Ovary (tissue), 10 donors: ENCODE results near the gene RSRC2. TPM values are rescaled to one million over a fixed set of nuclear protein-coding genes. Genes with fewer than 3 reads are reported as not detected.
A peak's percentile ranks its signal among the peaks of the same experiment; 100 is the strongest.
"Not testable (repeated sequence)": the region's sequence is repeated elsewhere in the genome, so short reads cannot be mapped to it uniquely, and the experiment has no call there.

ENCODE experiments used
- DNase-seq, 5 donors: peaks; one replicate each; pipeline ENCODE4 v3.0.0-alpha.2; 2019 to 2020
- H3K27ac ChIP-seq, 2 donors: fragments of 200-600 bp; one replicate each; pipeline versions ENCODE4 v1.5.1 to v1.8.0; 2019 to 2022
- H3K27me3 ChIP-seq: fragments of 200-600 bp; one replicate; pipeline ENCODE4 v1.8.0; 2022
- H3K36me3 ChIP-seq: fragments of 200-600 bp; sonication (generic); one replicate; pipeline ENCODE4 v1.5.1; 2019
- H3K4me1 ChIP-seq: one replicate; pipeline ENCODE4 v1.8.1; 2013; ENCODE audit warnings: mild to moderate bottlenecking, moderate library complexity; ENCODE audit not compliant: insufficient read depth
- H3K4me3 ChIP-seq: fragments of 200-600 bp; sonication (generic); one replicate; pipeline ENCODE4 v1.5.1; 2017
- H3K9me3 ChIP-seq, 2 donors: fragments of 200-600 bp in 1 of 2; sonication (generic) in 1 of 2; one replicate each; pipeline versions ENCODE4 v1.5.1 to v1.8.1; 2013 to 2019; ENCODE audit warnings: mild to moderate bottlenecking in 1 of 2, moderate library complexity in 1 of 2
- EP300 ChIP-seq: sonication (generic); formaldehyde crosslinking; IDR thresholded peaks from one replicate; pipeline ENCODE4 v1.6.1; 2017; ENCODE audit warnings: antibody characterized with exemption
- POLR2A ChIP-seq: fragments of 450-650 bp; IDR thresholded peaks from one replicate; pipeline ENCODE4 v1.6.1; 2017; ENCODE audit warnings: antibody characterized with exemption, mild to moderate bottlenecking, moderate library complexity
- WGBS, 3 donors: extraction: QIAGEN DNeasy Blood & Tissue Kit in 1 of 3; methylation state at CpG; one replicate each; pipeline versions ENCODE4 v1.1.5 to v1.1.7; 2013 to 2017; 5-methylcytosine and 5-hydroxymethylcytosine counted together
- intact Hi-C, 4 donors: fragments of 100-400 bp; cut with DNase I; formaldehyde crosslinking; loops; one replicate each; pipeline versions ENCODE4 v1.11.0 to v1.15.1; 2022 to 2023
- long read RNA-seq, 3 donors: library from polyadenylated mRNA in 2 of 3; unstranded in 2 of 3; transcript quantifications; one replicate each; pipeline ENCODE4 v2.0.0 and lab custom pipeline, GENCODE V29; 2021 to 2026
- polyA plus RNA-seq, 2 donors: library from polyadenylated mRNA; stranded (reverse); fragments of 200-250 nt in 1 of 2; fragments of 350-450 nt in 1 of 2; fragmentation: Illumina TruSeq in 1 of 2; extraction: RNeasy Lipid Tissue Mini Kit (QIAGEN cat#74804) in 1 of 2; gene quantifications; one replicate each; pipeline ENCODE4 v1.2.3, GENCODE V29; 2013 to 2014
- total RNA-seq, 7 donors: library from RNA; depleted of rRNA in 2 of 7; stranded (reverse); fragments of >200 nt in 2 of 7; fragmentation: NEBNext Ultra II Directional in 3 of 7; extraction: Animal tissue kit (Norgen Biotek cat#: 25700) in 3 of 7; gene quantifications; one replicate each; pipeline versions ENCODE4 v1.1.0 to v1.2.4, GENCODE V29; 2016 to 2023
- TF ChIP-seq, protein P1 (sequence below), 3 donors: fragments of 450-650 bp in 2 of 3; fragments of 200-600 bp in 1 of 3; IDR thresholded peaks; one replicate each; pipeline versions ENCODE4 v1.5.1 to v1.8.0; 2016 to 2022; ENCODE audit warnings: antibody characterized with exemption in 3 of 3, mild to moderate bottlenecking in 1 of 3
- donor health status: DM: no; HTN: no; CAD: no; lungs with moderate emphysema.
- donor health status: DM: no; HTN: no; CAD: no.
- donor health status: Bipolar disorder and iron deficiency.
- donor health status: DM: yes; HTN: yes; CAD: no.
- donor health status: DM: no; HTN: no; CAD: no.
- donor health status: DM: yes; HTN: yes; CAD: no.

Gene RSRC2, protein sequence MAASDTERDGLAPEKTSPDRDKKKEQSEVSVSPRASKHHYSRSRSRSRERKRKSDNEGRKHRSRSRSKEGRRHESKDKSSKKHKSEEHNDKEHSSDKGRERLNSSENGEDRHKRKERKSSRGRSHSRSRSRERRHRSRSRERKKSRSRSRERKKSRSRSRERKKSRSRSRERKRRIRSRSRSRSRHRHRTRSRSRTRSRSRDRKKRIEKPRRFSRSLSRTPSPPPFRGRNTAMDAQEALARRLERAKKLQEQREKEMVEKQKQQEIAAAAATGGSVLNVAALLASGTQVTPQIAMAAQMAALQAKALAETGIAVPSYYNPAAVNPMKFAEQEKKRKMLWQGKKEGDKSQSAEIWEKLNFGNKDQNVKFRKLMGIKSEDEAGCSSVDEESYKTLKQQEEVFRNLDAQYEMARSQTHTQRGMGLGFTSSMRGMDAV
- total RNA-seq = 10 to 100 TPM; 54.1 to 74.6 (median 62.7) TPM
- polyA plus RNA-seq = 10 to 100 TPM; 62.0 to 90.7 TPM
- long read RNA-seq, donor 1, transcript RSRC2-201 (10 exons, 3,520 nt) = major isoform, 11 of 97 reads
- long read RNA-seq, donor 1, partial matches to known transcripts = 51 of 97 reads
- long read RNA-seq, donor 1, other reads (novel, unspliced or antisense) = 33 of 97 reads
- long read RNA-seq, donor 2, transcript RSRC2-201 (10 exons, 3,520 nt) = major isoform, 11 of 50 reads
- long read RNA-seq, donor 2, partial matches to known transcripts = 20 of 50 reads
- long read RNA-seq, donor 2, other reads (novel, unspliced or antisense) = 12 of 50 reads
- long read RNA-seq, donor 3, transcript RSRC2-201 (10 exons, 3,520 nt) = major isoform, 42 of 117 reads
- long read RNA-seq, donor 3, partial matches to known transcripts = 4 of 117 reads
- long read RNA-seq, donor 3, other reads (novel, unspliced or antisense) = 67 of 117 reads

DNA sequence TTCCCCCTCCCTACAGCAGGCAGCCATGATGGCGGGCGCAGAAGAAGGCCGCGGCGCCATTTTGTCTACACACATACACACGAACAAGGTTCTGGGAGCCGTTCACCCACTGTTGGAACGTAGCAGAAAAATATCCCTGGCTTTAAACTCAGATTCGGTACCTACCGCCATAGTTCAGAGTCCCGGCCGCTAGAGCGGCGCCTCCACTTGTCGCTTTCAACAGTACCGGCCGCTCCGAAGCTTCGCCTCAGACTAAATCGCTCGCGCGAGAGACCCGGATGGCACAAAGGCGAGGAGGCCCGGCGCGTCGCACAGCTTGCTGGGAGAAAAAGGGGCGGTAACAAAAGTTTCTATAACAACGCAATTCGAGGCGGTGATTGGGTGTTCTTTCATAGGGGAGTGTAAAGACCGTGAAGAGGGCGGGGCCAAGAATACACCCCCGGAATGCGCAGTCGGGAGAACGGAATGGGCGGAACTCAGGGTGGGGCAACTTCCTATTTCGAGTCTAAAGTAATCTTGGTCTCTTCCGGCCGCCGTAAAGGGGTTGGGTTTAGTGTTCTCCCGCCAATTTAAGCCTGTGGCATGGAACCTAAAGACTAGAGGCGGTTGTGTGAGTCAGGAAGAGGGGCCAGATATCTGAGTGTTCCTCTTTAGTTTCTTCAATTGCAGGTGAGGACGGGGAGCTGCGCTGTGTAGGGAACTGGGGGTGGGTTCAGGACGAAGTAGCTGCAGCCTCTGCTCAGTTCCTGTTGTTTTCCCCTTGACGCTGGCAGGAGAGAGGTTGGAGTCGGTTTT, at the start of gene RSRC2, which contains the start of gene KNTC1:
TSS of gene RSRC2 (minus strand) at position 254 of the 795 bp plus-strand sequence. CDS start at position 171, 83 bp downstream.
TSS of gene KNTC1 (plus strand) at position 567 of the 795 bp plus-strand sequence. CDS start 2,815 bp downstream, outside the sequence.
- DNase-seq = peak; percentile 95 to 99 (median 96)
- TF ChIP-seq, protein P1, sequence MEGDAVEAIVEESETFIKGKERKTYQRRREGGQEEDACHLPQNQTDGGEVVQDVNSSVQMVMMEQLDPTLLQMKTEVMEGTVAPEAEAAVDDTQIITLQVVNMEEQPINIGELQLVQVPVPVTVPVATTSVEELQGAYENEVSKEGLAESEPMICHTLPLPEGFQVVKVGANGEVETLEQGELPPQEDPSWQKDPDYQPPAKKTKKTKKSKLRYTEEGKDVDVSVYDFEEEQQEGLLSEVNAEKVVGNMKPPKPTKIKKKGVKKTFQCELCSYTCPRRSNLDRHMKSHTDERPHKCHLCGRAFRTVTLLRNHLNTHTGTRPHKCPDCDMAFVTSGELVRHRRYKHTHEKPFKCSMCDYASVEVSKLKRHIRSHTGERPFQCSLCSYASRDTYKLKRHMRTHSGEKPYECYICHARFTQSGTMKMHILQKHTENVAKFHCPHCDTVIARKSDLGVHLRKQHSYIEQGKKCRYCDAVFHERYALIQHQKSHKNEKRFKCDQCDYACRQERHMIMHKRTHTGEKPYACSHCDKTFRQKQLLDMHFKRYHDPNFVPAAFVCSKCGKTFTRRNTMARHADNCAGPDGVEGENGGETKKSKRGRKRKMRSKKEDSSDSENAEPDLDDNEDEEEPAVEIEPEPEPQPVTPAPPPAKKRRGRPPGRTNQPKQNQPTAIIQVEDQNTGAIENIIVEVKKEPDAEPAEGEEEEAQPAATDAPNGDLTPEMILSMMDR (IDR thresholded peaks at IDR 0.05) = no peak
- TF ChIP-seq POLR2A = peak; percentile 97
- H3K4me1 ChIP-seq = peaks cover 7% of the 10 kb centered on the region
- intact Hi-C loops = no loop called here
- H3K9me3 ChIP-seq = no peaks in the 10 kb centered on the region
- H3K27me3 ChIP-seq = no peaks in the 10 kb centered on the region
- H3K36me3 ChIP-seq = no peaks in the 10 kb centered on the region
- H3K4me3 ChIP-seq = peak within 1 kb of the TSS; percentile 84
- WGBS, 3 donors = 0 to 1% (median 0%) methylated on average over 51 of the region's 51 CpGs
- peak within 1 kb of the TSS; percentile 91 to 94 for H3K27ac ChIP-seq

DNA sequence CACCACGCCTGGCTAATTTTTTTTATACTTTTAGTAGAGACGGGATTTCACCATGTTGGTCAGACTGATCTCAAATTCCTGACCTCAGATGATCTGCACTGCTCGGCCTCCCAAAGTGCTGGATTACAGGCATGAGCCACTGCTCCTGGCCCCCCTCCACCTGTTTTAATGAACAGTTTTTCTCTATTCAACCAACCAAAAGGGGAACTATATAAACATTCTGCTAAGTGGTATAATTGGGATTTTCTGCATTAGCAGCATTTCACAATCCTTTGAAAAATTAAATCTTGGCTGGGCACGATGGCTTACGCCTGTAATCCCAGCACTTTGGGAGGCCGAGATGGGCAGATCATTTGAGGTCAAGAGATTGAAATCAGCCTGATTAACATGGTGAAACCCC, 45.1 kb upstream of the RSRC2 start:
- Histone ChIP-seq H3K36me3 (no peaks in the 10 kb centered on the region), H3K27ac (no peak overlapping the region), H3K4me3 (no peak overlapping the region), H3K9me3 (no peaks in the 10 kb centered on the region), H3K27me3 (no peaks in the 10 kb centered on the region), H3K4me1 (no peaks in the 10 kb centered on the region)
- no peak for DNase-seq
- no peak for TF ChIP-seq POLR2A
- intact Hi-C loops = no loop called here
- WGBS, 3 donors = 93 to 95% (median 93%) methylated on average over 6 of the region's 6 CpGs

DNA sequence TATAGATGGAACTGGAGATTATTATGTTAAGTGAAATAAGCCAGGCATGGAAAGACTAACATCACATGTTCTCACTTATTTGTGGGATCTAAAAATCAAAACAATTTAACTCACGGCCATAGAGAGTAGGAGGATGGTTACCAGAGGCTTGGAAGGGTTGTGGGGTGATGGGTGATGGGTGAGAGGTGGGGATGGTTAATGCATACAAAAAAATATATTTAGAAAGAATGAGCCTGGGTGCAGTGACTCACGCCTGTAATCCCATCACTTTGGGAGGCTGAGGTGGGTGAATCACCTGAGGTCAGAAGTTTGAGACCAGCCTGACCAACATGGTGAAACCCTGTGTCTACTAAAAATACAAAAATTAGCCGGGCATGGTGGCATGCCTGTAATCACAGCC, 43.3 kb upstream of the RSRC2 start:
- WGBS, 3 donors = 86 to 90% (median 89%) methylated on average over 3 of the region's 3 CpGs
- DNase-seq, H3K27me3 ChIP-seq, H3K36me3 ChIP-seq, intact Hi-C loops, H3K27ac ChIP-seq, H3K9me3 ChIP-seq, H3K4me3 ChIP-seq, H3K4me1 ChIP-seq: not testable (repeated sequence)

DNA sequence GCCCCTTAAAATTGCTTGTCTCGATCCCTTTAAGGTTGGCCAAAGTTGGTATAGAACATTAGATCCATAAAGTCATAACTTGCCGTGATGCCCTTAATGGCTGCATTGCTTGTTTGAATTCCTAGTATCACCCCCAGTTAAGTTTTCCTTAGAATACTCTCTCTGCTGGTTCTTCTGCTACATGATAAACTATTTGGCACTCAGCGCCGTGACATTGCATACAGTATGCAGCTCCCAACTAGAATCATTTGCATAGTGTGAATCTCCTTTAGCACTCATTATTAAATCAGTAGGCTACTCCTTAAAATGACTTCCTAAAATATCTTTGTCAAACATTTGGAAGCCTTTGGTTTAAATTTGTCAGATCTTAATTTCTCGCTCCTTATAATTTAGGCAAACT, 42.6 kb upstream of the RSRC2 start:
- Histone ChIP-seq H3K27ac (no peak overlapping the region), H3K27me3 (no peaks in the 10 kb centered on the region), H3K9me3 (no peaks in the 10 kb centered on the region), H3K4me1 (no peaks in the 10 kb centered on the region), H3K4me3 (no peak overlapping the region), H3K36me3 (no peaks in the 10 kb centered on the region)
- 94 to 99% (median 96%) methylated on average over 5 of the region's 5 CpGs for WGBS, 3 donors
- intact Hi-C loops = no loop called here
- TF ChIP-seq POLR2A = no peak
- TF ChIP-seq EP300 = no peak
- TF ChIP-seq, protein P1 (IDR thresholded peaks at IDR 0.05) = no peak
- DNase-seq = no peak

DNA sequence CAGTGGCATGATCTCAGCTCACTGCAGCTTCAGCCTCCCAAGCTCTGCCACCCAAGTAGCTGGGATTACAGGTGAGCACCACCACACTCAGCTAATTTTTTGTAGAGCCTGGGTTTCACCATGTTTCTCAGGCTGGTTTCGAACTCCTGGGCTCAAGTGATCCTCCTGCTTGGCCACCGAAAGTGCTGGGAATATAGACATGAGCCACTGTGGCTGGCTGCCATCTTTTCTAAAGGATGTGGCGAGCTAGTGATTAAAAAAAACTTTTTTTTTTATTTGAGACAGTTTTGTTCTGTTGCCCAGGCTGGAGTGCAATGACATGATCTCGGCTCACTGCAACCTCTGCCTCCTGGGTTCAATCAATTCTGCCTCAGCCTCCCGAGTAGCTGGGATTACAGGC, 40.1 kb upstream of the RSRC2 start:
- H3K9me3 ChIP-seq, H3K4me3 ChIP-seq, H3K36me3 ChIP-seq, H3K27me3 ChIP-seq, H3K4me1 ChIP-seq, DNase-seq, H3K27ac ChIP-seq, intact Hi-C loops: not testable (repeated sequence)
- 96 to 97% (median 96%) methylated on average over 5 of the region's 5 CpGs for WGBS, 3 donors
